Measurements from ENCODE around the gene UBR1.
"Not testable (repeated sequence)": the region's sequence is repeated elsewhere in the genome, so short reads cannot be mapped to it uniquely, and the experiment has no call there.

Gene UBR1

GRCh38 chr15:43048935-43049334, 56.9 kb downstream of the UBR1 start:
- ATAC-seq: no peak

GRCh38 chr15:43046484-43046883, 59.4 kb downstream of the UBR1 start:
- no peak for ATAC-seq
- no peak for DNase-seq

More at GRCh38 chr15:43048935-43049334, 56.9 kb downstream of the UBR1 start:
- DNase-seq: no peak

GRCh38 chr15:43042885-43043284, 63.0 kb downstream of the UBR1 start:
- ATAC-seq: no peak
- no peak for DNase-seq

GRCh38 chr15:43041085-43041484, 64.8 kb downstream of the UBR1 start:
- not testable (repeated sequence) for DNase-seq, ATAC-seq

GRCh38 chr15:43035240-43035639, 70.6 kb downstream of the UBR1 start:
- DNase-seq, ATAC-seq: not testable (repeated sequence)

- no peak for ATAC-seq
- DNase-seq: no peak
Measured at GRCh38 chr15:43029476-43029875, 76.4 kb downstream of the UBR1 start.

- DNase-seq (no peak), ATAC-seq (no peak)
Measured at GRCh38 chr15:43025150-43025549, 80.7 kb downstream of the UBR1 start.

GRCh38 chr15:43014671-43015070, 91.2 kb downstream of the UBR1 start:
- not testable (repeated sequence) for ATAC-seq, DNase-seq

GRCh38 chr15:43009206-43009605, 96.6 kb downstream of the UBR1 start:
- ATAC-seq: no peak

GRCh38 chr15:43008150-43008549, 97.7 kb downstream of the UBR1 start:
- ATAC-seq (no peak), DNase-seq (no peak)

More at GRCh38 chr15:43009206-43009605, 96.6 kb downstream of the UBR1 start:
- no peak for DNase-seq

GRCh38 chr15:43007551-43007950, 98.3 kb downstream of the UBR1 start:
- no peak for ATAC-seq
- no peak for DNase-seq

GRCh38 chr15:43006991-43007390, 98.8 kb downstream of the UBR1 start:
- DNase-seq: no peak
- no peak for ATAC-seq

GRCh38 chr15:43004886-43005595, 100.8 kb downstream of the UBR1 start:
- not testable (repeated sequence) for ATAC-seq, DNase-seq

GRCh38 chr15:42999201-42999779, 106.5 kb downstream of the UBR1 start:
- ATAC-seq (no peak), DNase-seq (no peak)

GRCh38 chr15:42996871-42997270, 109.0 kb downstream of the UBR1 start:
- DNase-seq (no peak), ATAC-seq (no peak)

GRCh38 chr15:42994546-42994945, 111.3 kb downstream of the UBR1 start:
- no peak for DNase-seq
- ATAC-seq: no peak

- DNase-seq: no peak
- no peak for ATAC-seq
Measured at GRCh38 chr15:42992626-42993025, 113.2 kb downstream of the UBR1 start.

GRCh38 chr15:42986693-42987342, 119.0 kb downstream of the UBR1 start:
- no peak for ATAC-seq
- no peak for DNase-seq

GRCh38 chr15:42984493-42985034, 121.3 kb downstream of the UBR1 start:
- no peak for ATAC-seq
- DNase-seq: no peak

- DNase-seq, ATAC-seq: not testable (repeated sequence)
Measured at GRCh38 chr15:42979113-42979512, 126.7 kb downstream of the UBR1 start.

GRCh38 chr15:42974202-42974862, 131.5 kb downstream of the UBR1 start:
- ATAC-seq (no peak), DNase-seq (no peak)

GRCh38 chr15:42973114-42973513, 132.7 kb downstream of the UBR1 start:
- no peak for ATAC-seq
- no peak for DNase-seq
